ENCODE data around the gene UXS1. TPM values are rescaled to one million over a fixed set of nuclear protein-coding genes. Genes with fewer than 3 reads are reported as not detected.

UXS1 gene
- total RNA-seq, 1 experiment from 2014 or later, result 46.3 TPM

- Mint-ChIP-seq H3K4me1 (peaks cover 14 to 20% of the 10 kb centered on the region in 2 experiments), H3K4me3 (no peak overlapping the region), H3K27ac (peak overlapping the region in 1 of 3 experiments; percentile 12; a peak in 1 of 7 replicates), H3K36me3 (ENCODE audit: insufficient read depth in 1 of 3, low read depth in 3 of 3) (peaks cover 20 to 63% (median 57%) of the 10 kb centered on the region in 3 experiments; a peak in 6 of 7 replicates), H3K27me3 (ENCODE audit: low read depth) (no peaks in the 10 kb centered on the region), H3K9me3 (peaks cover 0 to 2% of the 10 kb centered on the region in 2 experiments; a peak in 1 of 5 replicates)
- Histone ChIP-seq H2BK15ac (ENCODE audit: low read depth, low read length) (no peak overlapping the region), H2AK5ac (ENCODE audit: insufficient read length, low read length) (no peak overlapping the region), H3K79me2 (ENCODE audit: insufficient read depth, low read length) (no peaks in the 10 kb centered on the region), H3K79me1 (ENCODE audit: insufficient read depth, low read depth, low read length, poor library complexity, severe bottlenecking) (no peaks in the 10 kb centered on the region), H4K20me1 (ENCODE audit: control insufficient read depth, insufficient read depth, insufficient read length) (no peaks in the 10 kb centered on the region), H2BK12ac (ENCODE audit: insufficient read length, low read depth, low read length) (no peak overlapping the region), H2BK5ac (ENCODE audit: insufficient read length, low read length) (no peak overlapping the region), H3T11ph (ENCODE audit: low read length) (no peak overlapping the region), H3K56ac (ENCODE audit: insufficient read length, low read depth, low read length) (no peak overlapping the region), H3K4me2 (ENCODE audit: insufficient read depth, insufficient read length, low read length) (no peak overlapping the region), H3K27me3 (ENCODE audit: insufficient read depth, low read length) (no peaks in the 10 kb centered on the region), H4K8ac (replicated peaks; ENCODE audit: insufficient read length, low read depth, low read length) (no peak overlapping the region), H3K9ac (ENCODE audit: extremely low read depth, insufficient read length, low read length) (no peak overlapping the region), H3K4me1 (ENCODE audit: insufficient read depth, low read length) (peaks cover under 1% of the 10 kb centered on the region; the same call in 1 of the 2 replicates), H4K91ac (ENCODE audit: insufficient read length, low read depth, low read length) (no peak overlapping the region), H2BK20ac (ENCODE audit: low read depth, low read length, poor library complexity, severe bottlenecking) (no peak overlapping the region), H3K4ac (ENCODE audit: low read depth, low read length) (no peak overlapping the region), H3K14ac (ENCODE audit: insufficient read depth, low read length) (no peak overlapping the region), H3K23me2 (ENCODE audit: insufficient read length, low read depth, low read length, poor library complexity, severe bottlenecking) (no peaks in the 10 kb centered on the region), H2AFZ (ENCODE audit: low read length) (no peak overlapping the region), H2BK120ac (ENCODE audit: low read depth, low read length, poor library complexity, severe bottlenecking) (no peak overlapping the region), H3K9me3 (ENCODE audit: control insufficient read depth, low read depth, low read length) (no peaks in the 10 kb centered on the region), H3K23ac (ENCODE audit: insufficient read length, low read depth, low read length) (no peak overlapping the region), H4K5ac (ENCODE audit: insufficient read length, low read depth, low read length) (no peak overlapping the region), H3K27ac (ENCODE audit: insufficient read length, low read depth, low read length) (no peak overlapping the region), H3K18ac (ENCODE audit: insufficient read length, low read depth, low read length) (no peak overlapping the region)
- no CpG with 5 or more reads among the region's 10 CpGs for WGBS (ENCODE audit: extremely low coverage, insufficient read length, low lambda C conversion rate)
- no peak for DNase-seq
- no peak for TF ChIP-seq CTCF (conservative IDR thresholded peaks at IDR 0.05)
These were observed 35.2 kb downstream of the UXS1 start for GRCh38 chr2:106158871-106159270.
